ENCODE measurements around the gene UNC13A. TPM values are rescaled to one million over a fixed set of nuclear protein-coding genes. Genes with fewer than 3 reads are reported as not detected.

Gene UNC13A
- total and polyA plus RNA-seq, 2 of the 8 experiments (the other 6 are each of a cell fraction or from before 2014, with no cell fraction given): 13.1 to 47.6 TPM

DNA sequence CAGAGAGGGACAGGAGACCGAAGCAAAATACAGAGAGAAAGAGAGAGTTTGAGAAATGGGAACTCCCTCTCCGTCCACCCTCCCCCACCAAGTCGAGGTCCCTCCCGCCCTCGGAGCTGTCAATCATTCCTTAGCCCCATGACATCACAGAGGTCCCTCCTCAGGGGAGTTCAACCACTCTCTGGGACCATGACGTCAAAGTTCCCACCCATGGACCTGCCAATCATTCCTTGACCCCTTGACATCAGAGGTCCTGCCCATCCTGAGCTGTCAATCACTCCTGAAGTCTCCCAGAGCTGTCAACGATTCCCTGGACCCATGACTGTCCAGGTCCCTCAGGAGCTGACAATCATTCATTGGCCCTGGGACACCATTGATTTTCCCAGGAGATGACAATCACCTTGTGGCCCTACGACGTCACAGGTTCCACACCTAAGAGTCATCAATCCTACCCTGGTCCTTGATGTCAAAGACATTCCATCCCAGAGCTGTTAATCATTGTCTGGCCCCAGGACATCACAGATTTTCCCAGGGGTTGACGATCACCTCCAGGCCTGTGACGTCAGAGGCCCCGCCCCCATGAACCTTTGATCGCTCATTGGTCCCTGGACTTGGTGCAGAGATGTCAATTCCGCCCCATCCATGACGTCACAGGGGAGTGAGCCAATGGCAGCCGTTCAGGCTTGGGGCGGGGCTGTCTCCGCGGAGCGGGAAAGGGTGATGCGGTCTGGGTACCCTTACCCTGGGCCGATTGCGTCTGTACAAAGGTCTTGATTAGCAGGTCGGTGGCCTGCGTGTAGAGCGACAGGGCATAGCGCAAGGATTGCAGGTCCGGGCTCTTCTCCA lies 71.0 kb downstream of the UNC13A start:
- Histone ChIP-seq H2BK120ac (replicated peaks; ENCODE audit: low read depth, low read length) (no peak overlapping the region), H3K9me3 (ENCODE audit: insufficient read depth in 2 of 2, low read depth in 1 of 2, low read length in 1 of 2) (no peaks in the 10 kb centered on the region), H2BK20ac (ENCODE audit: low read length) (no peak overlapping the region), H3K4me2 (ENCODE audit: insufficient read depth in 1 of 2, low read depth in 2 of 2, low read length in 2 of 2) (0 out of 4 replicates have a peak overlapping the region, but pooled peaks of 1 of the 2 experiments have one; percentile 5), H3K79me2 (ENCODE audit: control insufficient read depth in 1 of 2, insufficient read depth in 2 of 2, low read length in 2 of 2) (no peaks in the 10 kb centered on the region), H3K79me1 (ENCODE audit: low read depth, low read length) (no peaks in the 10 kb centered on the region; the same call in 1 of the 2 replicates), H4K20me1 (replicated peaks in 1 of 2; ENCODE audit: control insufficient read depth in 1 of 2, insufficient read depth in 2 of 2, low read length in 2 of 2) (peaks cover 3% of the 10 kb centered on the region in 2 experiments), H3K56ac (replicated peaks; ENCODE audit: insufficient read length, low read depth, low read length) (no peak overlapping the region), H2AK5ac (ENCODE audit: low read depth, low read length) (no peak overlapping the region), H3K27ac (ENCODE audit: low read depth, low read length) (no peak overlapping the region), H4K8ac (ENCODE audit: extremely low read depth, insufficient read depth, low read length) (no peak overlapping the region), H3K9ac (replicated peaks in 1 of 4; ENCODE audit: extremely low read depth in 1 of 4, low read depth in 3 of 4, low read length in 3 of 4) (no peak overlapping the region), H2BK5ac (ENCODE audit: low read depth, low read length) (peak overlapping the region; percentile 52; the same call in 1 of the 2 replicates), H3K4me1 (replicated peaks in 1 of 4; ENCODE audit: control insufficient read depth in 3 of 4, insufficient read depth in 4 of 4, low read length in 3 of 4) (no peaks in the 10 kb centered on the region), H4K91ac (replicated peaks; ENCODE audit: insufficient read length, low read length) (no peak overlapping the region), H3K14ac (ENCODE audit: insufficient read length) (no peak overlapping the region), H2BK15ac (ENCODE audit: low read length) (no peak overlapping the region), H3K23me2 (ENCODE audit: low read depth, low read length) (no peaks in the 10 kb centered on the region), H3K27me3 (replicated peaks in 1 of 4; ENCODE audit: control insufficient read depth in 3 of 4, extremely low read depth in 1 of 4, insufficient read depth in 3 of 4, low read length in 3 of 4) (no peaks in the 10 kb centered on the region), H3K36me3 (ENCODE audit: control insufficient read depth in 2 of 4, insufficient read depth in 4 of 4, low read length in 3 of 4) (peaks cover 0 to 6% (median 3%) of the 10 kb centered on the region in 4 experiments; a peak in 4 of 8 replicates), H3K4me3 (ENCODE audit: extremely low read depth in 1 of 4, insufficient read depth in 2 of 4, low read depth in 3 of 4, low read length in 4 of 4) (peak overlapping the region in 1 of 4 experiments; percentile 2; a peak in 1 of 8 replicates), H3K23ac (ENCODE audit: insufficient read length) (no peak overlapping the region), H2BK12ac (ENCODE audit: low read depth, low read length) (no peak overlapping the region), H3K18ac (ENCODE audit: extremely low read depth, low read length) (no peak overlapping the region; the same call in 1 of the 2 replicates), H4K5ac (ENCODE audit: insufficient read length, low read depth, low read length) (no peak overlapping the region), H2AFZ (ENCODE audit: low read length) (no peak overlapping the region), H3K4ac (replicated peaks; ENCODE audit: insufficient read length, low read depth, low read length) (no peak overlapping the region)
- 83% methylated on average over 28 of the region's 28 CpGs; no CpG with 5 or more reads in 1 of the 2 experiments for WGBS, 2 experiments (ENCODE audit: extremely low coverage in 1 of 2, insufficient coverage in 1 of 2, insufficient read length in 1 of 2, insufficient replicate concordance in 2 of 2, low coverage in 1 of 2, low lambda C conversion rate in 2 of 2, missing lambda C conversion rate in 1 of 2)
- 0 out of 2 replicates have a peak, but pooled peaks have one; percentile 27 for TF ChIP-seq SP1 (IDR thresholded peaks at IDR 0.05; ENCODE audit: low read depth, low read length)
- peak; percentile 84 for TF ChIP-seq CREB1 (IDR thresholded peaks at IDR 0.05)
- TF ChIP-seq SAP30 (IDR thresholded peaks at IDR 0.05; ENCODE audit: insufficient read depth, insufficient replicate concordance, low read length): no peak
- CTCF ChIA-PET (ENCODE audit: partially characterized antibody): interaction anchor here (0.9 to 2.3 kb wide), 3 partner anchors 10 to 149 kb away, joined by 3 to 7 read pairs (median 3); no protein-coding TSS in a partner anchor
- FAIRE-seq: no peak
- peak in 1 of 2 experiments; percentile 82 for DNase-seq (ENCODE audit: low read depth in 1 of 2, low spot score in 2 of 2)
- POLR2A ChIA-PET (ENCODE audit: partially characterized antibody): interaction anchor here (0.6 to 2.0 kb wide), 2 partner anchors 11 to 794 kb away, joined by 3 to 7 read pairs; no protein-coding TSS in a partner anchor
